ENCODE results near the gene TMEM201.
"Not testable (repeated sequence)": the region's sequence is repeated elsewhere in the genome, so short reads cannot be mapped to it uniquely, and the experiment has no call there.

TMEM201 gene

GRCh38 chr1:9588551-9589143 is at the start of gene TMEM201:
Gene TMEM201, plus strand, starts transcription at chr1:9588911. Its CDS starts 20 bp downstream, at chr1:9588931.
- DNase-seq: peak; percentile 78 to 95

- DNase-seq: peak; percentile 89 to 97
Observed at GRCh38 chr1:9539165-9539828, 49.4 kb upstream of the TMEM201 start, which contains the start of gene SLC25A33. Gene SLC25A33, plus strand, starts transcription at chr1:9539465. Its CDS starts 227 bp downstream, at chr1:9539692.

- DNase-seq: no peak
Observed at GRCh38 chr1:9539829-9540550, 48.7 kb upstream of the TMEM201 start.

- DNase-seq: no peak
Observed at GRCh38 chr1:9542430-9542829, 46.3 kb upstream of the TMEM201 start.

GRCh38 chr1:9544926-9545325 is 43.8 kb upstream of the TMEM201 start:
- no peak for DNase-seq

GRCh38 chr1:9549955-9550546 is 38.7 kb upstream of the TMEM201 start:
- DNase-seq: no peak

- DNase-seq: no peak
Observed at GRCh38 chr1:9551984-9552383, 36.7 kb upstream of the TMEM201 start.

GRCh38 chr1:9553736-9554144 is 35.0 kb upstream of the TMEM201 start:
- no peak for DNase-seq

- no peak for DNase-seq
Observed at GRCh38 chr1:9555942-9556341, 32.8 kb upstream of the TMEM201 start.

GRCh38 chr1:9557624-9558023 is 31.1 kb upstream of the TMEM201 start:
- no peak for DNase-seq

- no peak for DNase-seq
Observed at GRCh38 chr1:9558271-9558945, 30.3 kb upstream of the TMEM201 start.

- DNase-seq: no peak
Observed at GRCh38 chr1:9558946-9559545, 29.7 kb upstream of the TMEM201 start.

- no peak for DNase-seq
Observed at GRCh38 chr1:9559673-9560072, 29.0 kb upstream of the TMEM201 start.

- DNase-seq: not testable (repeated sequence)
Observed at GRCh38 chr1:9560090-9560489, 28.6 kb upstream of the TMEM201 start.

- DNase-seq: no peak
Observed at GRCh38 chr1:9561429-9561828, 27.3 kb upstream of the TMEM201 start.

GRCh38 chr1:9569267-9569666 is 19.4 kb upstream of the TMEM201 start:
- no peak for DNase-seq

GRCh38 chr1:9570886-9571529 is 17.7 kb upstream of the TMEM201 start:
- not testable (repeated sequence) for DNase-seq

GRCh38 chr1:9573723-9574122 is 15.0 kb upstream of the TMEM201 start:
- DNase-seq: no peak

- no peak for DNase-seq
Observed at GRCh38 chr1:9575486-9575885, 13.2 kb upstream of the TMEM201 start.

- DNase-seq: no peak
Observed at GRCh38 chr1:9576903-9577302, 11.8 kb upstream of the TMEM201 start.

- DNase-seq: no peak
Observed at GRCh38 chr1:9577423-9577822, 11.3 kb upstream of the TMEM201 start.

- DNase-seq: no peak
Observed at GRCh38 chr1:9580942-9581341, 7.8 kb upstream of the TMEM201 start.
